Upper lobe of left lung (tissue), 6 donors: ENCODE measurements around the gene L1CAM. TPM values are rescaled to one million over a fixed set of nuclear protein-coding genes. Genes with fewer than 3 reads are reported as not detected.

ENCODE experiments used
- ATAC-seq, 2 donors: fragments of 200-7000 bp; cut with Tn5 transposase; one replicate each; pipeline ENCODE4 v1.9.1; 2022; ENCODE audit warnings: mild to moderate bottlenecking in 2 of 2, moderate library complexity in 2 of 2; ENCODE audit not compliant: low FRiP score in 2 of 2
- DNase-seq, 2 donors: peaks; one replicate each; pipeline ENCODE4 v3.0.0-alpha.2; 2019 to 2020
- H3K27ac ChIP-seq, 4 donors: fragments of 200-600 bp; sonication (generic); one replicate each; pipeline ENCODE4 v1.5.1; 2016 to 2019
- H3K27me3 ChIP-seq, 4 donors: fragments of 200-600 bp; sonication (generic); one replicate each; pipeline ENCODE4 v1.5.1; 2017 to 2019
- H3K36me3 ChIP-seq, 4 donors: fragments of 200-600 bp; sonication (generic); one replicate each; pipeline ENCODE4 v1.5.1; 2016 to 2019
- H3K4me1 ChIP-seq, 4 donors: fragments of 200-600 bp; sonication (generic); one replicate each; pipeline ENCODE4 v1.5.1; 2018 to 2019
- H3K4me3 ChIP-seq, 4 donors: fragments of 200-600 bp; sonication (generic); one replicate each; pipeline ENCODE4 v1.5.1; 2017 to 2019; ENCODE audit warnings: mild to moderate bottlenecking in 2 of 4, moderate library complexity in 1 of 4
- H3K9me3 ChIP-seq, 4 donors: fragments of 200-600 bp; sonication (generic); one replicate each; pipeline ENCODE4 v1.5.1; 2018 to 2019
- CTCF ChIP-seq, 6 experiments: fragments of 450-650 bp in 4 of 6; fragments of 200-600 bp in 2 of 6; sonication (generic) in 2 of 6; IDR thresholded peaks; one replicate each; pipeline ENCODE4 v1.5.1; 2016 to 2019; ENCODE audit warnings: antibody characterized with exemption in 6 of 6
- EP300 ChIP-seq, 4 donors: sonication (generic); formaldehyde crosslinking; IDR thresholded peaks; one replicate each; pipeline ENCODE4 v1.5.1; 2017; ENCODE audit warnings: antibody characterized with exemption in 4 of 4, control low read depth in 2 of 4
- POLR2A ChIP-seq, 4 donors: fragments of 450-650 bp; IDR thresholded peaks; one replicate each; pipeline ENCODE4 v1.5.1; 2016 to 2017; ENCODE audit warnings: antibody characterized with exemption in 4 of 4, mild to moderate bottlenecking in 2 of 4
- POLR2AphosphoS5 ChIP-seq, 2 donors: sonication (generic); formaldehyde crosslinking; IDR thresholded peaks; one replicate each; pipeline ENCODE4 v1.5.1; 2017; ENCODE audit warnings: antibody characterized with exemption in 2 of 2
- WGBS, 2 donors: methylation state at CpG; one replicate each; pipeline ENCODE4 v1.1.5; 2017 to 2018; 5-methylcytosine and 5-hydroxymethylcytosine counted together
- total RNA-seq, 6 donors: library from RNA; depleted of rRNA in 4 of 6; stranded (reverse); fragments of >200 nt in 4 of 6; gene quantifications; one replicate each; pipeline versions ENCODE4 v1.1.0 to v1.2.1, GENCODE V29; 2016 to 2021
- donor health status: DM: no; HTN: no; CAD: no; lungs with moderate emphysema.
- donor health status: DM: no; HTN: yes; CAD: no; lungs with severe emphysema.

L1CAM gene
- total RNA-seq, 6 donors from 2014 or later = 0.52 to 10.0 (median 1.1) TPM; not detected in 1

DNA sequence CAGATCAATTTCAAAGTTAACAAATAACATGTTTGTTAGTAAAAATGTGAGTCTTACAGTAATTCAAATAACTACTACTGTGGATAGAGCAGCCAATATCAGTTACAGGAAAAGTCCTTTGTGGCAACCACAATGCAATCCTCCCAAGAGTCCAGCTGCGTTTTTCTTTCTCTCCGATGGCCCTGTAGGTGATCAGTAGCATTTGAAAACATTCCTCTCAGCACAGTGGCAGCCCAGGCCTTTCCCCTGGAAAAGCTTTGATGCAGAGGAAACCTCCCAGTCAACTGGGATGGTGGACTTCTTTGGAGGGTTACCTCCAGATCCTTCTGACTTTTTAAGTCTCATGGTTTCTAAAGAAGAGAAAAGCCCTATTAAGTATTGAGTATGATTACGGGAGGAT lies 37.6 kb downstream of the L1CAM start:
- no peak for TF ChIP-seq EP300 (IDR thresholded peaks at IDR 0.05)
- TF ChIP-seq POLR2A (IDR thresholded peaks at IDR 0.05) = no peak
- no peak for TF ChIP-seq POLR2AphosphoS5 (IDR thresholded peaks at IDR 0.05)
- no peak for TF ChIP-seq CTCF (IDR thresholded peaks at IDR 0.05)
- 70 to 100% methylated on average over 1 to 3 of the region's 3 CpGs for WGBS, 2 donors
- Histone ChIP-seq H3K4me1 (no peaks in the 10 kb centered on the region), H3K9me3 (no peaks in the 10 kb centered on the region), H3K4me3 (no peak overlapping the region), H3K36me3 (no peaks in the 10 kb centered on the region), H3K27me3 (no peaks in the 10 kb centered on the region), H3K27ac (no peak overlapping the region)
- no peak for ATAC-seq
- no peak for DNase-seq

GRCh38 chrX:153845842-153846241 lies 40.1 kb downstream of the L1CAM start:
- TF ChIP-seq CTCF (IDR thresholded peaks at IDR 0.05) (no peak), POLR2AphosphoS5 (IDR thresholded peaks at IDR 0.05) (no peak), POLR2A (IDR thresholded peaks at IDR 0.05) (no peak), EP300 (IDR thresholded peaks at IDR 0.05) (no peak)
- H3K4me1 ChIP-seq = no peaks in the 10 kb centered on the region
- H3K36me3 ChIP-seq = no peaks in the 10 kb centered on the region
- DNase-seq (no peak), ATAC-seq (no peak)
- no peaks in the 10 kb centered on the region for H3K27me3 ChIP-seq
- H3K4me3 ChIP-seq = no peak overlapping the region
- WGBS, 2 donors = 21 to 34% methylated on average over 3 of the region's 3 CpGs
- no peak overlapping the region for H3K27ac ChIP-seq
- no peaks in the 10 kb centered on the region for H3K9me3 ChIP-seq

- DNase-seq (no peak), ATAC-seq (no peak)
- no peaks in the 10 kb centered on the region for H3K36me3 ChIP-seq
- no peaks in the 10 kb centered on the region for H3K4me1 ChIP-seq
- TF ChIP-seq CTCF (IDR thresholded peaks at IDR 0.05) (no peak), EP300 (IDR thresholded peaks at IDR 0.05) (no peak), POLR2A (IDR thresholded peaks at IDR 0.05) (no peak), POLR2AphosphoS5 (IDR thresholded peaks at IDR 0.05) (no peak)
- no peak overlapping the region for H3K4me3 ChIP-seq
- WGBS, 2 donors = 29 to 57% methylated on average over 5 to 6 of the region's 6 CpGs
- H3K27ac ChIP-seq = no peak overlapping the region
- no peaks in the 10 kb centered on the region for H3K27me3 ChIP-seq
- H3K9me3 ChIP-seq = no peaks in the 10 kb centered on the region
These were observed 40.8 kb downstream of the L1CAM start for GRCh38 chrX:153845195-153845594.

GRCh38 chrX:153844509-153845082 lies 41.4 kb downstream of the L1CAM start:
- H3K4me1 ChIP-seq = no peaks in the 10 kb centered on the region
- no peak overlapping the region for H3K27ac ChIP-seq
- no peak overlapping the region for H3K4me3 ChIP-seq
- no peaks in the 10 kb centered on the region for H3K9me3 ChIP-seq
- WGBS, 2 donors = 20 to 35% methylated on average over 6 of the region's 6 CpGs
- no peak for DNase-seq
- ATAC-seq = no peak
- H3K36me3 ChIP-seq = no peaks in the 10 kb centered on the region
- TF ChIP-seq POLR2AphosphoS5 (IDR thresholded peaks at IDR 0.05) = no peak
- TF ChIP-seq CTCF (IDR thresholded peaks at IDR 0.05) = no peak
- TF ChIP-seq POLR2A (IDR thresholded peaks at IDR 0.05) = no peak
- TF ChIP-seq EP300 (IDR thresholded peaks at IDR 0.05) = no peak
- H3K27me3 ChIP-seq = no peaks in the 10 kb centered on the region

- 91 to 92% methylated on average over 6 of the region's 6 CpGs for WGBS, 2 donors
- no peaks in the 10 kb centered on the region for H3K9me3 ChIP-seq
- no peak overlapping the region for H3K27ac ChIP-seq
- DNase-seq = no peak
- no peak overlapping the region for H3K4me3 ChIP-seq
- no peak for ATAC-seq
- H3K27me3 ChIP-seq = no peaks in the 10 kb centered on the region
- no peaks in the 10 kb centered on the region for H3K4me1 ChIP-seq
- TF ChIP-seq POLR2A (IDR thresholded peaks at IDR 0.05) (no peak), POLR2AphosphoS5 (IDR thresholded peaks at IDR 0.05) (no peak), EP300 (IDR thresholded peaks at IDR 0.05) (no peak), CTCF (IDR thresholded peaks at IDR 0.05) (no peak)
- H3K36me3 ChIP-seq = no peaks in the 10 kb centered on the region
These were observed 49.1 kb downstream of the L1CAM start for GRCh38 chrX:153836921-153837320.
